CD8-positive, alpha-beta memory T cell (primary cell): ENCODE results near the gene AARSD1. TPM values are rescaled to one million over a fixed set of nuclear protein-coding genes. Genes with fewer than 3 reads are reported as not detected.
A peak's percentile ranks its signal among the peaks of the same experiment; 100 is the strongest.

ENCODE experiments used
- CTCF ChIA-PET: fragments of 350-600 bp; sonication (Branson Sonifier 250); formaldehyde crosslinking; loops from one replicate; lab custom pipeline; 2021; ENCODE audit warnings: antibody characterized with exemption; lab: Charles Lee
- POLR2A ChIA-PET: fragments of 350-600 bp; sonication (Branson Sonifier 250); formaldehyde crosslinking; loops from one replicate; lab custom pipeline; 2021; ENCODE audit warnings: antibody characterized with exemption; lab: Charles Lee
- DNase-seq, 5 donors: peaks; one replicate each; pipeline versions ENCODE4 v3.0.0 to v3.0.0-alpha.2; 2020 to 2022; ENCODE audit warnings: mixed read lengths in 1 of 5
- H3K27ac ChIP-seq: one replicate; pipeline ENCODE4 v1.7.0; 2013; ENCODE audit warnings: low read depth, mild to moderate bottlenecking, low read length, moderate library complexity
- H3K27me3 ChIP-seq: 2 replicates; pipeline ENCODE4 v1.7.0; 2013; ENCODE audit warnings: low read length, mild to moderate bottlenecking; ENCODE audit not compliant: insufficient read depth, poor library complexity, severe bottlenecking
- H3K36me3 ChIP-seq: 2 replicates; pipeline ENCODE4 v1.7.0; 2013; ENCODE audit warnings: mild to moderate bottlenecking, low read length, moderate library complexity; ENCODE audit not compliant: insufficient read depth
- H3K4me1 ChIP-seq: 2 replicates; pipeline ENCODE4 v1.7.0; 2013; ENCODE audit warnings: mild to moderate bottlenecking, low read length, moderate library complexity; ENCODE audit not compliant: insufficient read depth
- H3K4me3 ChIP-seq: 2 replicates; pipeline ENCODE4 v1.7.0; 2013; ENCODE audit warnings: mild to moderate bottlenecking, low read length
- H3K9me3 ChIP-seq: 2 replicates; pipeline ENCODE4 v1.7.0; 2013; ENCODE audit warnings: mild to moderate bottlenecking, low read length
- H3K27ac Mint-ChIP-seq, 8 donors: one replicate each; pipeline ENCODE4 v1.8.0; 2020 to 2021; ENCODE audit warnings: mixed read lengths in 8 of 8, mild to moderate bottlenecking in 6 of 8, inconsistent platforms in 3 of 8, moderate library complexity in 3 of 8
- H3K27me3 Mint-ChIP-seq, 2 donors: one replicate each; pipeline ENCODE4 v1.8.0; 2020 to 2021; ENCODE audit warnings: mixed read lengths in 2 of 2, mild to moderate bottlenecking in 1 of 2, moderate library complexity in 1 of 2
- H3K36me3 Mint-ChIP-seq, 3 donors: one replicate each; pipeline ENCODE4 v1.8.0; 2020 to 2021; ENCODE audit warnings: mixed read lengths in 3 of 3, inconsistent platforms in 1 of 3, mild to moderate bottlenecking in 1 of 3
- H3K4me1 Mint-ChIP-seq, 3 donors: one replicate each; pipeline ENCODE4 v1.8.0; 2020 to 2021; ENCODE audit warnings: mixed read lengths in 3 of 3, inconsistent platforms in 1 of 3, mild to moderate bottlenecking in 1 of 3
- H3K4me3 Mint-ChIP-seq, 7 donors: one replicate each; pipeline ENCODE4 v1.8.0; 2020 to 2021; ENCODE audit warnings: mixed read lengths in 7 of 7, mild to moderate bottlenecking in 6 of 7, moderate library complexity in 4 of 7, inconsistent platforms in 2 of 7
- H3K9me3 Mint-ChIP-seq, 5 donors: one replicate each; pipeline ENCODE4 v1.8.0; 2020 to 2022; ENCODE audit warnings: mixed read lengths in 5 of 5, mild to moderate bottlenecking in 3 of 5, moderate library complexity in 2 of 5, inconsistent platforms in 1 of 5
- polyA plus RNA-seq: library from polyadenylated mRNA; unstranded; fragments of 300-500 nt; fragmentation: Illumina TruSeq; gene quantifications from one replicate; pipeline ENCODE4 v1.2.3, GENCODE V29; 2021
- total RNA-seq, 2 experiments: library from RNA; stranded (reverse); gene quantifications; one replicate each; pipeline ENCODE4 v1.2.3, GENCODE V29; 2021

Gene AARSD1
- total and polyA plus RNA-seq, 3 experiments from 2014 or later, result 39.4 to 102 (median 99.1) TPM

DNA sequence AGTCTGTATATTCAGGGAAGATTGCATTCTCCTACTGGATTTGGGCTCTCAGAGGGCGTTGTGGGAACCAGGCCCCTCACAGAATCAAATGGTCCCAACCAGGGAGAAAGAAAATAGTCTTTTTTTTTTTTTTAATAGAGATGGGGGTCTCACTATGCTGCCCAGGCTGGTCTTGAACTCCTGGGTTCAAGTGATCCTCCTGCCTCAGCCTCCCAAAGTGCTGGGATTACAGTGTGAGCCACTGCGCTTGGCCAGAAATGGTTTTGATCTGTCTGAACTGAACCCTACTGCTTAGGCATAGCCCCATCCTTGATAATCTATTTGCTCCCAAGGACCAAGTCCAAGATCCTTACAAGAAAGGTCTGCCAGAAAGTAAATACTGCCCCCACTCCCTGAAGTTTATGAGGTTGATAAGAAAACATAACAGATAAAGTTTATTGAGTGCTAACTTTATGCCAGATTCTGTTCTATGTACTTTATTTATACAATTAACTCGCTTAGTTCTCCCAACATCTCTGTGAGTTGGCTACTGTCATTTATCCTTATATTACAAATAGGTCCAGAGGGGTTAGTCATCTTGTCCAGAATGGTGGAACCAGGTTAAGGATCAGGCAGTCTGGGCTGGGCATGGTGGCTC is 50.2 kb downstream of the AARSD1 start:
- no peaks in the 10 kb centered on the region for H3K27me3 ChIP-seq
- H3K9me3 Mint-ChIP-seq, result no peaks in the 10 kb centered on the region
- no peaks in the 10 kb centered on the region for H3K36me3 ChIP-seq
- ChIA-PET CTCF (no interaction called here), POLR2A (no interaction called here)
- no peaks in the 10 kb centered on the region for H3K36me3 Mint-ChIP-seq
- H3K4me1 ChIP-seq, result no peaks in the 10 kb centered on the region
- no peaks in the 10 kb centered on the region for H3K9me3 ChIP-seq
- no peak overlapping the region for H3K4me3 ChIP-seq
- peaks cover 3 to 36% of the 10 kb centered on the region in 2 donors for H3K27me3 Mint-ChIP-seq
- no peak overlapping the region for H3K4me3 Mint-ChIP-seq
- no peaks in the 10 kb centered on the region for H3K4me1 Mint-ChIP-seq
- no peak overlapping the region for H3K27ac ChIP-seq
- DNase-seq, result no peak
- H3K27ac Mint-ChIP-seq, result no peak overlapping the region

DNA sequence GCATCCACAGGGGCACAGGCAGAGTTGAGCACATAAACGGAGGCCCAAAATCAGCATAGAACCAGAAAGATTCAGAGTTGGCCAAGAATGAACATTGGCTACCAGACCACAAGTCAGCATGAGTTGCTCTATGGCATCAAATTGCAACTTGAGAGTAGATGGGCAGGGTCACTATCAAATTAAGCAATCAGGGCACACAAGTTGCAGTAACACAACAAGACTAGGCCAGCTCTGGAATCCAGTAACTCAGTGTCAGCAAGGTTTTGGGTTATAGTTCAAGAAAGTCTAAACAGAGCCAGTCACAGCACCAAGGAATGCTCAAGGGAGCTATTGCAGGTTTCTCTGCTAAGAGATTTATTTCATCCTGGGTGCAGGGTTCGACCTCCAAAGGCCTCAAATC is 50.7 kb downstream of the AARSD1 start:
- Histone ChIP-seq H3K27me3 (no peaks in the 10 kb centered on the region), H3K9me3 (no peaks in the 10 kb centered on the region), H3K4me3 (no peak overlapping the region), H3K27ac (no peak overlapping the region), H3K4me1 (no peaks in the 10 kb centered on the region), H3K36me3 (no peaks in the 10 kb centered on the region)
- Mint-ChIP-seq H3K36me3 (no peaks in the 10 kb centered on the region), H3K9me3 (no peaks in the 10 kb centered on the region), H3K27ac (peak overlapping the region in 1 of 8 donors; percentile 77), H3K4me3 (no peak overlapping the region), H3K27me3 (peaks cover 3 to 32% of the 10 kb centered on the region in 2 donors), H3K4me1 (no peaks in the 10 kb centered on the region)
- DNase-seq, result no peak
- ChIA-PET CTCF (no interaction called here), POLR2A (interaction anchor here (0.7 kb wide), 1 partner anchor 18 kb away, joined by 3 read pairs; no protein-coding TSS in a partner anchor)

DNA sequence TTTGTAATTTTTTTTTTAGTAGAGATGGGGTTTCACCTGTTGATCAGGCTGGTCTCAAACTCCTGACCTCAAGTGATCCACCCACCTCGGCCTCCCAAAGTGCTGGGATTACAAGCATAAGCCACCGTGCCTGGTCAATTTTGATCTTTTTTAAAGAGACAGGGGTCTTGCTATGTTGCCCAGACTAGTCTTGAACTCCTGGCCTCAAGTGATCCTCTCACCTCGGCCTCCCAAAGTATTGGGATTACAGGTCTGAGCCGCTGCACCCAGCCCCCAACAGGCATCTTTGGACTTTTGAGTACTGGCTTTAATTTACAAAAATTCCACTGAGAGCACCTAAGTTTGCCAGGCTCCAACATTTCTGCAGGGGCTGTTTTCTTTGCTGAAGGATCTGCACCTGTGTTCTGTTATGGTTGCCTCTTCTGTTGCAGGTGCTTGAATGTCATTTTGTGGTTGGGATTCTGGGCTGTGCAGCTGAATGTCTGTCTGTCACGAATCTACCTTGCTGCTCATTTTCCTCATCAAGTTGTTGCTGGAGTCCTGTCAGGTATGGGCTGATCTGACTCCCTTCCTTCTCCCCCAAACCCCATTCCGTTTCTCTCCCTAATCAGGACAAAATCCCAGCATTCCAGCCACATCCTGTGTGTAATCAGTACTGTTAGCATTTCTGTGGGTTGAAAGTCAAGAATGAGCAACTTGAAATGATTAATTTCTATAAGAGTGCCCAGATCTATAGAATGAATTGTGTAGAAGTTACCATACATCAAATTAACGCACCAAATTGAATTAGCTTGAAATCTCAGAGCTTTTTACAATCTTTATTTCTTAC is 55.2 kb downstream of the AARSD1 start:
- H3K27me3 Mint-ChIP-seq, result peaks cover 3 to 33% of the 10 kb centered on the region in 2 donors
- H3K27me3 ChIP-seq, result no peaks in the 10 kb centered on the region
- H3K36me3 Mint-ChIP-seq, result no peaks in the 10 kb centered on the region
- no peak for DNase-seq
- no peak overlapping the region for H3K4me3 Mint-ChIP-seq
- no peaks in the 10 kb centered on the region for H3K4me1 Mint-ChIP-seq
- H3K36me3 ChIP-seq, result no peaks in the 10 kb centered on the region
- CTCF ChIA-PET, result interaction anchor here (0.9 kb wide), 1 partner anchor 18 kb away, joined by 3 read pairs; no protein-coding TSS in a partner anchor
- H3K27ac Mint-ChIP-seq, result no peak overlapping the region
- H3K4me1 ChIP-seq, result no peaks in the 10 kb centered on the region
- no peak overlapping the region for H3K4me3 ChIP-seq
- POLR2A ChIA-PET, result no interaction called here
- no peaks in the 10 kb centered on the region for H3K9me3 Mint-ChIP-seq
- H3K27ac ChIP-seq, result no peak overlapping the region
- H3K9me3 ChIP-seq, result no peaks in the 10 kb centered on the region

GRCh38 chr17:42906772-42907446 is 57.3 kb downstream of the AARSD1 start:
- Mint-ChIP-seq H3K27me3 (peaks cover 6 to 38% of the 10 kb centered on the region in 2 donors), H3K36me3 (no peaks in the 10 kb centered on the region), H3K4me3 (no peak overlapping the region), H3K4me1 (no peaks in the 10 kb centered on the region), H3K27ac (no peak overlapping the region), H3K9me3 (no peaks in the 10 kb centered on the region)
- no peak for DNase-seq
- no peaks in the 10 kb centered on the region for H3K9me3 ChIP-seq
- ChIA-PET CTCF (no interaction called here), POLR2A (interaction anchor here (0.7 kb wide), 1 partner anchor 39 kb away, joined by 3 read pairs; no protein-coding TSS in a partner anchor)
- no peaks in the 10 kb centered on the region for H3K27me3 ChIP-seq
- H3K27ac ChIP-seq, result no peak overlapping the region
- H3K36me3 ChIP-seq, result no peaks in the 10 kb centered on the region
- H3K4me3 ChIP-seq, result no peak overlapping the region
- no peaks in the 10 kb centered on the region for H3K4me1 ChIP-seq

- no peak overlapping the region for H3K27ac Mint-ChIP-seq
- H3K4me3 ChIP-seq, result no peak overlapping the region
- H3K9me3 ChIP-seq, result no peaks in the 10 kb centered on the region
- H3K27me3 ChIP-seq, result no peaks in the 10 kb centered on the region
- CTCF ChIA-PET, result no interaction called here
- no peaks in the 10 kb centered on the region for H3K36me3 ChIP-seq
- DNase-seq, result no peak
- H3K9me3 Mint-ChIP-seq, result no peaks in the 10 kb centered on the region
- peaks cover 17 to 37% of the 10 kb centered on the region in 2 donors for H3K27me3 Mint-ChIP-seq
- H3K36me3 Mint-ChIP-seq, result no peaks in the 10 kb centered on the region
- H3K4me1 Mint-ChIP-seq, result no peaks in the 10 kb centered on the region
- H3K27ac ChIP-seq, result no peak overlapping the region
- no peak overlapping the region for H3K4me3 Mint-ChIP-seq
- POLR2A ChIA-PET, result no interaction called here
- no peaks in the 10 kb centered on the region for H3K4me1 ChIP-seq
These were observed 60.2 kb downstream of the AARSD1 start for GRCh38 chr17:42904110-42904469.

DNA sequence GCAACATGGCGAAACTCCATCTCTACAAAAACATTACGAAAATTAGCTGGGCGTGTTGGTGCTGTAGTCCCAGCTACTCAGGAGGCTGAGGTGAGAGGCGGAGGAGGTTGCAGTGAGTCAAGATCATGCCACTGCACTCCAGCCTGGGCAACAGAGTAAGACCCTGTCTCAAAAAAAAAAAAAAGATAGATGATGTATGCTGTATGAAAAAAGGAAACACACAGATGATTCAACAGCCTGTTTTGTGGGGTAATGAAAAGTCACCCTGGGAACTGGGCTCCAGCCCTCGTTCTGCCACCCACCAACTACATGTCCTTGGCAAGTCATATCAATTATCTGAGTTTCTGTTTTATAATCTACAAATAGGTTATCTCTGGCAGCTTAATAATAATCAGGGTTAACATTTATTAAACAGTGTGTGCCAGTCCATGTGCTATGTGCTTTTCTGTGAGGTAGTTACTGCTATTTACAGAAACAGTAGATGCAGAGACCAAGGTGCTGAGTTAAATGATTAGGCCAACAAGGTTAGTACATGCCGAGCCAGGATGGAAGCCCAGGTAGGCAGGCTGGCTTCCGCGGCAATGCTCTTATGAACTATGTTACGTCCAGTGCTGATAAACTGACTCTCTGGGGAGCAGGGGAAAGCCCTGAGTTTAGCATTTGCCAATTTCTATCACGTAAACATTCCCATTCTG is 62.6 kb downstream of the AARSD1 start:
- H3K27me3 ChIP-seq, result peaks cover 4% of the 10 kb centered on the region
- Mint-ChIP-seq H3K36me3 (no peaks in the 10 kb centered on the region), H3K9me3 (no peaks in the 10 kb centered on the region), H3K27me3 (peaks cover 21 to 47% of the 10 kb centered on the region in 2 donors), H3K4me3 (no peak overlapping the region), H3K27ac (no peak overlapping the region), H3K4me1 (no peaks in the 10 kb centered on the region)
- no peak overlapping the region for H3K27ac ChIP-seq
- no peaks in the 10 kb centered on the region for H3K36me3 ChIP-seq
- H3K4me1 ChIP-seq, result no peaks in the 10 kb centered on the region
- ChIA-PET POLR2A (no interaction called here), CTCF (no interaction called here)
- H3K4me3 ChIP-seq, result no peak overlapping the region
- DNase-seq, result no peak
- no peaks in the 10 kb centered on the region for H3K9me3 ChIP-seq
